GM18517 (cell line): ENCODE results near the gene CHI3L2.

Experiments used
- ATAC-seq: cut with Tn5 transposase; IDR thresholded peaks from one replicate; pipeline ENCODE4 v1.9.1; 2021; ENCODE audit warnings: mild to moderate bottlenecking, moderate library complexity; ENCODE audit not compliant: unreplicated experiment

The CHI3L2 gene

DNA sequence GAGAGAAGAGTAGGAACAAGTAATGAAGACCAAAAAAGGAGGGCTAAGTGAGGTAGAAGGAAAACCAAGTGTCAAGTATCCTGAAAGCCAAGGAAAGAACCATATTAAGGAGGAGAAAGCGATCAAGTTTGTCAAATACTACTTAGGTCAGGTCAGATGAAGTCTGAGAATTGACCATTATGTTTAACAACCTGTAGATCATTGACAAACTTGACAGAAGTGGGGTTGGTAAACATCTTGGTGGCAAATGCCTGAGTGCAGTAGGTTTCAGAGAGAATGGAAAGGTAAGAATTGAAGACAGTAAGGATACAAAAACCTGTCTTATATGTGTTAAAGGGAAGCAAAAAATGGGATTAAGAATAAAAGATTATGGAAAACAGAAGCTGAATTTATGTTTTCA is 59.4 kb downstream of the CHI3L2 start:
- ATAC-seq = no peak

DNA sequence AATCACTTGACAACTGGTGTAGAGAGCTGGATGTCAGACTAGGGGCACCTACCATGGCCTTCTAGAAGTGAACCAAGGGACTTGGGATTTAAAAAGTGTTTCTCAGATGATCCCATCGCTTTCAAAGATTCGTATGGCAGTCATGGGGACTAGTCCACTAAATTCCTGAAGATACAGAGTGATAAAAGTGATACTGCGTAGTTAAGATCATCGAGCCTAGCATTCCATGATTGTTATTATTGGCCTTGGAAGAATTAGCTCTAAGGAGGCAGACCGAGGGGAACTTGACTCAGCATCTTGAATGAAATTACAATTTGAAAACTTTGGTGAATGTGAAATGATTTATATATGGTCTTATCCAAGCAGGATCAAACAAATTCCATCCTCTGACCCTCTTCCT is 61.9 kb downstream of the CHI3L2 start:
- no peak for ATAC-seq

DNA sequence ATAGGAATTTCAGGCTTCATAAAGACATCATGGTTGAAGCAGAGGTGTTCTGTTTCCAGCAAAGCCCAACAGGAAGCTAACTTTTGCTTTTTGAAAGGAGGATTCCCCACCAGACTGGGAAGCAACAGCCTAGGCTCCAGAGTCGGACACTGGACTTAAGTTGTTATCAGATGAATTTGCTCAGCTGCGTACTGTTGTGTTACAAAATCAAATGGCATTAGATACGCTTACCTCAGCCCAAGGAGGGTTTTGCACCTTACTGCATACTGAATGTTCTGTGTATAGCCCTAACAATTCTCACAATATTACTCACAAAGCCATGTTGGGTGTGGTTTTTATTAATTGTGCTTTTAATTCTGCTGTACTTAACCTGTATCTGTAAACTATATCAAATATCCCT is 62.6 kb downstream of the CHI3L2 start:
- no peak for ATAC-seq

DNA sequence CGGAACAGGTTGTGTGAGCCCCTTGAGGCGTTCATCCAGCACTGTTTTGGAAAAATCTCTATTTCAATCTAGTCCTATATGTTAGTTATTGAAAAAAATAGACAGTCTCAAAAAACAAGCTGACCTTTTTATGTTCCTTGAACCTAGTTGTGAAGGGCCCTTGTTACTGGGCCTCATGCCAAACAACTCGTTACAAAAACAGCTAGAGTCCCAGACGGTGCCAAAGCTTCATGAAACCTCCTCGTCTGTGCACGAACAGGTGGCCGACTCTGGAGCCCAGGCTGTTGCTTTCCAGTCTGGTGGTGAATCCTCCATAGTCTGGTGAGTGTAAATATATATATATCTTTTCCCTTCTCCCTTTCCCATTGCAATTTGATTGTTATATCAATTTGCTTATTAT is 63.1 kb downstream of the CHI3L2 start, which contains the start of gene CHIA:
Gene CHIA, plus strand, starts transcription at position 222 of the 400 bp plus-strand sequence. CDS start 19,617 bp downstream, outside the sequence.
- no peak for ATAC-seq
